PC-9 (cell line): ENCODE measurements around the gene RAB30. TPM values are rescaled to one million over a fixed set of nuclear protein-coding genes. Genes with fewer than 3 reads are reported as not detected.

Source experiments
- BruUV-seq: library from RNA; stranded (reverse); fragments of 400-500 nt; replicated peaks from 2 replicates; lab custom pipeline; 2021; lab: Mats Ljungman, UMichigan
- CTCF ChIA-PET: fragments of 300-600 bp; sonication (Branson Sonifier 250); formaldehyde crosslinking; loops from one replicate; lab custom pipeline; 2022; ENCODE audit warnings: antibody characterized with exemption; lab: Charles Lee
- POLR2A ChIA-PET: fragments of 300-600 bp; sonication (Branson Sonifier 250); formaldehyde crosslinking; loops from one replicate; lab custom pipeline; 2022; ENCODE audit warnings: antibody characterized with exemption; ENCODE audit not compliant: unreplicated experiment; lab: Charles Lee
- DNase-seq, 2 experiments: peaks; one replicate each; pipeline versions ENCODE4 v3.0.0 to v3.0.0-alpha.2; 2015 to 2022; ENCODE audit warnings: mixed read lengths in 1 of 2
- H2AFZ ChIP-seq: fragments of 200-600 bp; sonication (generic); 2 replicates; pipeline ENCODE4 v1.8.1; 2017; ENCODE audit warnings: antibody characterized with exemption
- H3F3A ChIP-seq: fragments of 200-600 bp; sonication (generic); 2 replicates; pipeline ENCODE4 v1.8.1; 2017; ENCODE audit warnings: antibody characterized with exemption, mild to moderate bottlenecking, low read depth; ENCODE audit not compliant: insufficient read depth
- H3K27ac ChIP-seq: fragments of 200-600 bp; sonication (generic); 2 replicates; pipeline ENCODE4 v1.6.1; 2016; ENCODE audit warnings: mixed run types
- H3K27me3 ChIP-seq: fragments of 200-600 bp; sonication (generic); 2 replicates; pipeline ENCODE4 v1.6.1; 2016; ENCODE audit warnings: low read depth, mixed run types; ENCODE audit not compliant: insufficient read depth
- H3K36me3 ChIP-seq: fragments of 200-600 bp; sonication (generic); 2 replicates; pipeline ENCODE4 v1.6.1; 2016; ENCODE audit warnings: low read depth, mixed run types
- H3K4me1 ChIP-seq: fragments of 200-600 bp; sonication (generic); replicated peaks from 2 replicates; pipeline ENCODE4 v1.6.1; 2016; ENCODE audit warnings: mixed run types; ENCODE audit not compliant: insufficient read depth
- H3K4me2 ChIP-seq: fragments of 200-600 bp; sonication (generic); 2 replicates; pipeline ENCODE4 v1.6.1; 2017; ENCODE audit warnings: mixed run types
- H3K4me3 ChIP-seq: fragments of 200-600 bp; sonication (generic); 2 replicates; pipeline ENCODE4 v1.6.1; 2016; ENCODE audit warnings: mixed run types
- H3K79me2 ChIP-seq: fragments of 200-600 bp; sonication (generic); 2 replicates; pipeline ENCODE4 v1.6.1; 2017; ENCODE audit warnings: low read depth, mixed run types
- H3K9me2 ChIP-seq: fragments of 200-600 bp; sonication (generic); 2 replicates; pipeline ENCODE4 v1.8.1; 2017; ENCODE audit warnings: mild to moderate bottlenecking; ENCODE audit not compliant: insufficient read depth
- H3K9me3 ChIP-seq: fragments of 200-600 bp; sonication (generic); 2 replicates; pipeline ENCODE4 v1.8.1; 2016; ENCODE audit warnings: low read depth; ENCODE audit not compliant: insufficient read depth
- H4K20me1 ChIP-seq: fragments of 200-600 bp; sonication (generic); 2 replicates; pipeline ENCODE4 v1.8.1; 2017; ENCODE audit not compliant: insufficient read depth
- CTCF ChIP-seq: fragments of 200-600 bp; sonication (generic); conservative IDR thresholded peaks from 2 replicates; pipeline ENCODE4 v1.6.1; 2017; ENCODE audit warnings: mixed run types, antibody characterized with exemption, mild to moderate bottlenecking, moderate library complexity
- EZH2 ChIP-seq: fragments of 200-600 bp; sonication (generic); IDR thresholded peaks from 2 replicates; pipeline ENCODE4 v1.8.0; 2017; ENCODE audit warnings: antibody characterized with exemption, low read depth
- intact Hi-C: fragments of 100-400 bp; cut with micrococcal nuclease; formaldehyde crosslinking; loops from one replicate; pipeline ENCODE4 v1.10.0; 2022; ENCODE audit not compliant: unreplicated experiment
- total RNA-seq: library from RNA; stranded (reverse); gene quantifications from 2 replicates; pipeline ENCODE4 v1.2.3, GENCODE V29; 2021

Gene RAB30
- total RNA-seq, 1 experiment from 2014 or later: 3.6 TPM

GRCh38 chr11:83073258-83073657 is 1.6 kb upstream of the RAB30 start:
- POLR2A ChIA-PET: no interaction called here

GRCh38 chr11:83072350-83073242 is 899 bp upstream of the RAB30 start:
- Histone ChIP-seq H3F3A (peaks cover 26% of the 10 kb centered on the region; the same call in 1 of the 2 replicates), H3K4me1 (peaks cover 39% of the 10 kb centered on the region), H2AFZ (peak overlapping the region; percentile 83), H3K4me3 (peak overlapping the region; percentile 91), H3K27ac (peak overlapping the region; percentile 66), H3K9me2 (no peaks in the 10 kb centered on the region), H3K79me2 (peaks cover 27% of the 10 kb centered on the region), H3K4me2 (peak overlapping the region; percentile 85), H3K9me3 (no peaks in the 10 kb centered on the region), H3K36me3 (peaks cover 16% of the 10 kb centered on the region), H3K27me3 (no peaks in the 10 kb centered on the region), H4K20me1 (no peaks in the 10 kb centered on the region)
- no peak for DNase-seq
- BruUV-seq: TSS peak; percentile 78
- TF ChIP-seq CTCF (no peak), EZH2 (no peak)
- CTCF ChIA-PET: no interaction called here
- intact Hi-C loops: loop anchor here (5.0 to 10.0 kb wide), 2 partner anchors 90 to 212 kb away; partner anchors contain the start of gene CCDC90B
- POLR2A ChIA-PET: interaction anchor here (0.7 kb wide), 1 partner anchor 84 kb away, joined by 3 read pairs; the partner anchor contains the start of gene PCF11

More at GRCh38 chr11:83073258-83073657, 1.6 kb upstream of the RAB30 start:
- Histone ChIP-seq H3F3A (peaks cover 32% of the 10 kb centered on the region; the same call in 1 of the 2 replicates), H2AFZ (no peak overlapping the region), H3K4me3 (peak overlapping the region; percentile 91), H3K4me1 (peaks cover 39% of the 10 kb centered on the region), H3K9me2 (no peaks in the 10 kb centered on the region), H4K20me1 (no peaks in the 10 kb centered on the region), H3K79me2 (peaks cover 27% of the 10 kb centered on the region), H3K9me3 (no peaks in the 10 kb centered on the region), H3K27me3 (no peaks in the 10 kb centered on the region), H3K4me2 (peak overlapping the region; percentile 85), H3K36me3 (peaks cover 16% of the 10 kb centered on the region), H3K27ac (no peak overlapping the region)
- DNase-seq: no peak
- TF ChIP-seq CTCF: no peak
- TF ChIP-seq EZH2: no peak
- no TSS peak for BruUV-seq
- CTCF ChIA-PET: no interaction called here
- intact Hi-C loops: loop anchor here (5.0 to 10.0 kb wide), 2 partner anchors 91 to 212 kb away; partner anchors contain the start of gene CCDC90B

GRCh38 chr11:83070731-83071566 is 748 bp downstream of the RAB30 start:
- BruUV-seq: TSS peak; percentile 43
- peaks cover 39% of the 10 kb centered on the region for H3K4me1 ChIP-seq
- H3K27ac ChIP-seq: peak overlapping the region; percentile 25
- peaks cover 14% of the 10 kb centered on the region for H3K36me3 ChIP-seq
- no peak for DNase-seq
- peak overlapping the region; percentile 84 for H3K4me2 ChIP-seq
- no peaks in the 10 kb centered on the region for H4K20me1 ChIP-seq
- CTCF ChIA-PET: interaction anchor here (0.5 to 0.6 kb wide), 2 partner anchors 22 to 177 kb away, joined by 3 to 4 read pairs; no protein-coding TSS in a partner anchor
- H3K27me3 ChIP-seq: no peaks in the 10 kb centered on the region
- intact Hi-C loops: loop anchor here (1.0 to 10.0 kb wide), 6 partner anchors 37 to 214 kb away; partner anchors contain the start of genes ANKRD42 and CCDC90B
- POLR2A ChIA-PET: interaction anchor here (0.6 to 0.7 kb wide), 3 partner anchors 15 to 97 kb away, joined by 3 to 6 read pairs (median 3); no protein-coding TSS in a partner anchor
- no peaks in the 10 kb centered on the region for H3K9me3 ChIP-seq
- peaks cover 16% of the 10 kb centered on the region; the same call in 1 of the 2 replicates for H3F3A ChIP-seq
- peak overlapping the region; percentile 80 for H2AFZ ChIP-seq
- H3K79me2 ChIP-seq: peaks cover 27% of the 10 kb centered on the region
- peak overlapping the region; percentile 91 for H3K4me3 ChIP-seq
- no peaks in the 10 kb centered on the region for H3K9me2 ChIP-seq
- TF ChIP-seq EZH2 (no peak), CTCF (no peak)
